ENCODE data around the gene SERGEF. TPM values are rescaled to one million over a fixed set of nuclear protein-coding genes. Genes with fewer than 3 reads are reported as not detected.

SERGEF gene
- total and polyA plus RNA-seq, 10 of the 15 experiments (the other 5 are each of a cell fraction or from before 2014, with no cell fraction given), result 14.6 to 27.8 (median 22.4) TPM

DNA sequence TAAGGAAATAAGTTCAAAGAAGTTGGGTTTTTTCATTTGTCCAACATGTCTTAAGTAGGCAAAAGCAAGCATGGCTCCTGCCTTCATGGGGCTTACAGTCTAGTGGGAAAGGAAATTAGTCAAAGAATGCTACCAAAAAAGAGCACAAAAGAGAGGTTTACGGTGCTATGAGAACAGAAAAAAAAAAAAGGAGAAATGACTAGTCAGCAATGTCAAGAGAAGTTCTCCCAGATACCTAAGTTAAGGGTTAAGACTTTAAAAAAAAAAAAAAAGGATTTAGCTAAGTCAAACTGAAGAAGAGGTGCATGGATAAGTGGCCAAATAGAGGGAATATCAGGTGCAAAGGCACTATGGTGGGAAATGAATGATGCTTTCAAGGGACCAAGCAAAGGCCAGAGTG is 29.3 kb downstream of the SERGEF start (continued):
- no peak for TF ChIP-seq FOXM1 (IDR thresholded peaks at IDR 0.05; ENCODE audit: low read depth, low read length)
- no peak for TF ChIP-seq NR2C1 (IDR thresholded peaks at IDR 0.05)
- no peak for TF ChIP-seq ZSCAN29 (IDR thresholded peaks at IDR 0.05)
- TF ChIP-seq, protein P1, sequence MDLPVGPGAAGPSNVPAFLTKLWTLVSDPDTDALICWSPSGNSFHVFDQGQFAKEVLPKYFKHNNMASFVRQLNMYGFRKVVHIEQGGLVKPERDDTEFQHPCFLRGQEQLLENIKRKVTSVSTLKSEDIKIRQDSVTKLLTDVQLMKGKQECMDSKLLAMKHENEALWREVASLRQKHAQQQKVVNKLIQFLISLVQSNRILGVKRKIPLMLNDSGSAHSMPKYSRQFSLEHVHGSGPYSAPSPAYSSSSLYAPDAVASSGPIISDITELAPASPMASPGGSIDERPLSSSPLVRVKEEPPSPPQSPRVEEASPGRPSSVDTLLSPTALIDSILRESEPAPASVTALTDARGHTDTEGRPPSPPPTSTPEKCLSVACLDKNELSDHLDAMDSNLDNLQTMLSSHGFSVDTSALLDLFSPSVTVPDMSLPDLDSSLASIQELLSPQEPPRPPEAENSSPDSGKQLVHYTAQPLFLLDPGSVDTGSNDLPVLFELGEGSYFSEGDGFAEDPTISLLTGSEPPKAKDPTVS (IDR thresholded peaks at IDR 0.05; ENCODE audit: low read depth, low read length), result no peak
- TF ChIP-seq STAT1 (conservative IDR thresholded peaks at IDR 0.05), result no peak

DNA sequence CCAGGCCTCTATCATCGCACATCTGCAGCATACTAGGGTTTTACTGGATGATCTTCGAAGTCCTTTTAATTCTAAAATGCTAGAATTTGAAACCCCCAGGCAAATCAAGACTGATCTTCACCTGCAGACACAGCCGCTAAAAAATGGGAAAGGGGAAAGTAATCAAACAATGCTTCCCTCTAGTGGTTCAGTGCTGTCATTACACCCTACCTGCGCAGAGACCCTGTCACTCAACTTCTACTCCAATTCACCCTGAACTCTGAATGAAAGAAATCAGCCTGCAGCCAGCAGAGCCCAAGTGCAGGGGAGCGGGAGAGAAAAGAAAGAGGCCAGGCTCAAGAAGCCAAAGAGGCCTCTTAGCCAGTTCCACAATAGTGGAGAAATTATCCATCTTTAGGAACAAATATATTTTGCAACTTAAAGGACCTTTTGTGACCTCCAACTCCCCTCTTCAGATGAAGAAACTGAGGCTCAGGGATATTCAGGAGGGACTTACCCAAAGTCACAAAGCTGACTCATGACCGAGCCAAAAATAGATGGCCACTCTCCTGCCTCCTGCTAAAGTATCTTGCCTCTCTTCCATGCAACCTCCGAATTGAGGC is 33.0 kb downstream of the SERGEF start:
- Histone ChIP-seq H3K9ac (ENCODE audit: control insufficient read depth, insufficient read depth, low read length) (no peak overlapping the region), H4K20me1 (ENCODE audit: control insufficient read depth, insufficient read depth) (0 out of 2 replicates have a peak, but pooled peaks cover 3% of the 10 kb centered on the region), H3K4me2 (ENCODE audit: control insufficient read depth, insufficient read depth) (no peak overlapping the region), H3K27ac (ENCODE audit: control insufficient read depth, insufficient read depth) (no peak overlapping the region), H3K27me3 (replicated peaks in 1 of 2; ENCODE audit: control insufficient read depth in 2 of 2, insufficient read depth in 2 of 2, low read length in 1 of 2) (no peaks in the 10 kb centered on the region), H3K36me3 (ENCODE audit: control insufficient read depth in 2 of 2, insufficient read depth in 2 of 2, low read length in 1 of 2) (peaks cover 0 to 9% of the 10 kb centered on the region in 2 experiments; a peak in 3 of 4 replicates), H3K4me3 (no peak overlapping the region), H2AFZ (ENCODE audit: control insufficient read depth, low read depth, low read length) (no peak overlapping the region), H3K9me3 (replicated peaks; ENCODE audit: control insufficient read depth, insufficient read depth, low read length) (no peaks in the 10 kb centered on the region), H3K4me1 (ENCODE audit: control insufficient read depth, insufficient read depth, low read length) (no peaks in the 10 kb centered on the region), H3K79me2 (ENCODE audit: control insufficient read depth, insufficient read depth, low read length) (no peaks in the 10 kb centered on the region)
- no peak for DNase-seq (ENCODE audit: low read depth, low spot score)
- ChIA-PET CTCF (interaction anchor here (1.0 to 14.0 kb wide), 14 partner anchors 9 to 381 kb away, joined by 3 to 268 read pairs (median 6); partner anchors contain the start of gene KCNC1), SMC1A (ENCODE audit: uncharacterized antibody, unreplicated experiment) (interaction anchor here (1.0 to 8.3 kb wide), 6 partner anchors 23 to 382 kb away, joined by 3 to 99 read pairs (median 7); no protein-coding TSS in a partner anchor), POLR2A (no interaction called here), RAD21 (ENCODE audit: unreplicated experiment) (interaction anchor here (3.1 to 8.7 kb wide), 2 partner anchors 218 to 249 kb away, joined by 12 to 76 read pairs; no protein-coding TSS in a partner anchor)
- intact Hi-C loops (cut with micrococcal nuclease; ENCODE audit: unreplicated experiment), result loop anchor here (1.0 kb wide), 2 partner anchors 249 to 381 kb away; no protein-coding TSS in a partner anchor
- FAIRE-seq, result peak; percentile 96
- WGBS (ENCODE audit: insufficient coverage, insufficient replicate concordance, low lambda C conversion rate, missing lambda C conversion rate), result 23% methylated on average over 7 of the region's 7 CpGs
- no TSS peak for BruUV-seq (replicated peaks)
- peak; percentile 81 for ATAC-seq
- in situ Hi-C loops (cut with MboI), result loop anchor here (5.0 kb wide), 4 partner anchors 53 to 383 kb away; partner anchors contain the start of gene KCNC1
- TF ChIP-seq GABPA (IDR thresholded peaks at IDR 0.05; ENCODE audit: low read depth) (no peak), TAF1 (IDR thresholded peaks at IDR 0.05; ENCODE audit: borderline replicate concordance, low read depth, low read length) (no peak), RAD51 (IDR thresholded peaks at IDR 0.05) (no peak), RAD21 (IDR thresholded peaks at IDR 0.05; ENCODE audit: insufficient read depth, low read depth, low read length) (peak; percentile 69), RELA (IDR thresholded peaks at IDR 0.05; ENCODE audit: borderline replicate concordance, partially characterized antibody) (no peak), PAX5 (IDR thresholded peaks at IDR 0.05; ENCODE audit: borderline replicate concordance, low read depth, low read length) (no peak), EED (IDR thresholded peaks at IDR 0.05; ENCODE audit: low read depth) (no peak), YY1 (IDR thresholded peaks at IDR 0.05; ENCODE audit: low read depth, low read length) (0 out of 2 replicates have a peak, but pooled peaks have one; percentile 25)
- TF ChIP-seq, protein P2, sequence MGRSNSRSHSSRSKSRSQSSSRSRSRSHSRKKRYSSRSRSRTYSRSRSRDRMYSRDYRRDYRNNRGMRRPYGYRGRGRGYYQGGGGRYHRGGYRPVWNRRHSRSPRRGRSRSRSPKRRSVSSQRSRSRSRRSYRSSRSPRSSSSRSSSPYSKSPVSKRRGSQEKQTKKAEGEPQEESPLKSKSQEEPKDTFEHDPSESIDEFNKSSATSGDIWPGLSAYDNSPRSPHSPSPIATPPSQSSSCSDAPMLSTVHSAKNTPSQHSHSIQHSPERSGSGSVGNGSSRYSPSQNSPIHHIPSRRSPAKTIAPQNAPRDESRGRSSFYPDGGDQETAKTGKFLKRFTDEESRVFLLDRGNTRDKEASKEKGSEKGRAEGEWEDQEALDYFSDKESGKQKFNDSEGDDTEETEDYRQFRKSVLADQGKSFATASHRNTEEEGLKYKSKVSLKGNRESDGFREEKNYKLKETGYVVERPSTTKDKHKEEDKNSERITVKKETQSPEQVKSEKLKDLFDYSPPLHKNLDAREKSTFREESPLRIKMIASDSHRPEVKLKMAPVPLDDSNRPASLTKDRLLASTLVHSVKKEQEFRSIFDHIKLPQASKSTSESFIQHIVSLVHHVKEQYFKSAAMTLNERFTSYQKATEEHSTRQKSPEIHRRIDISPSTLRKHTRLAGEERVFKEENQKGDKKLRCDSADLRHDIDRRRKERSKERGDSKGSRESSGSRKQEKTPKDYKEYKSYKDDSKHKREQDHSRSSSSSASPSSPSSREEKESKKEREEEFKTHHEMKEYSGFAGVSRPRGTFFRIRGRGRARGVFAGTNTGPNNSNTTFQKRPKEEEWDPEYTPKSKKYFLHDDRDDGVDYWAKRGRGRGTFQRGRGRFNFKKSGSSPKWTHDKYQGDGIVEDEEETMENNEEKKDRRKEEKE (IDR thresholded peaks at IDR 0.05), result no peak
